SK-N-SH (cell line): ENCODE measurements around the gene ZMYM1. TPM values are rescaled to one million over a fixed set of nuclear protein-coding genes. Genes with fewer than 3 reads are reported as not detected.

Experiments used
- CTCF ChIA-PET: fragments of 300-600, 350-600 bp; formaldehyde crosslinking; extraction: SDS; loops from one replicate; lab custom pipeline; 2021; lab: Yijun Ruan, JAX
- POLR2A ChIA-PET: fragments of 350-600 bp; sonication (Branson Sonifier 250); formaldehyde crosslinking; extraction: SDS; loops from one replicate; lab custom pipeline; 2020; ENCODE audit warnings: antibody characterized with exemption, inconsistent platforms; lab: Yijun Ruan, JAX
- DNase-seq: peaks from one replicate; pipeline ENCODE4 v3.0.0; 2012
- H2AFZ ChIP-seq: fragments of 200-600 bp; sonication (generic); 2 replicates; pipeline ENCODE4 v1.8.1; 2016; ENCODE audit warnings: antibody characterized with exemption, mild to moderate bottlenecking, low read depth
- H3F3A ChIP-seq: fragments of 200-600 bp; sonication (generic); replicated peaks from 2 replicates; pipeline ENCODE3; 2016; ENCODE audit warnings: antibody characterized with exemption, mild to moderate bottlenecking; ENCODE audit not compliant: insufficient read depth
- H3K27ac ChIP-seq, 2 experiments: fragments of 200-500 bp in 1 of 2; fragments of 200-600 bp in 1 of 2; sonication (Bioruptor generic) in 1 of 2; sonication (generic), shearing (Covaris generic) in 1 of 2; 2 replicates each; pipeline versions ENCODE4 v1.5.1 to v1.6.1; 2014 to 2016; ENCODE audit warnings: low read depth in 2 of 2, inconsistent platforms in 1 of 2, low read length in 1 of 2, mild to moderate bottlenecking in 1 of 2, mixed read lengths in 1 of 2
- H3K27me3 ChIP-seq: fragments of 200-600 bp; sonication (generic), shearing (Covaris generic); 2 replicates; pipeline ENCODE4 v1.6.1; 2016; ENCODE audit warnings: mixed run types; ENCODE audit not compliant: insufficient read depth
- H3K36me3 ChIP-seq, 2 experiments: fragments of 200-500 bp in 1 of 2; fragments of 200-600 bp in 1 of 2; sonication (Bioruptor generic) in 1 of 2; sonication (generic) in 1 of 2; replicated peaks in 1 of 2; 2 replicates each; pipeline versions ENCODE3 to v1.5.1; 2014 to 2016; ENCODE audit warnings: low read length in 1 of 2, mild to moderate bottlenecking in 1 of 2; ENCODE audit not compliant: insufficient read depth in 2 of 2, control insufficient read depth in 1 of 2
- H3K4me1 ChIP-seq, 2 experiments: fragments of 200-500 bp in 1 of 2; fragments of 200-600 bp in 1 of 2; sonication (Bioruptor generic) in 1 of 2; sonication (generic), shearing (Covaris generic) in 1 of 2; 2 replicates each; pipeline versions ENCODE4 v1.5.1 to v1.6.1; 2014 to 2016; ENCODE audit warnings: low read depth in 1 of 2, low read length in 1 of 2, mixed run types in 1 of 2; ENCODE audit not compliant: insufficient read depth in 2 of 2, control insufficient read depth in 1 of 2
- H3K4me2 ChIP-seq: fragments of 200-600 bp; sonication (generic), shearing (Covaris generic); 2 replicates; pipeline ENCODE4 v1.6.1; 2017; ENCODE audit warnings: mixed run types
- H3K4me3 ChIP-seq, 2 experiments: fragments of 200-500 bp in 1 of 2; fragments of 200-600 bp in 1 of 2; sonication (Bioruptor generic) in 1 of 2; sonication (generic), shearing (Covaris generic) in 1 of 2; 2 replicates each; pipeline versions ENCODE4 v1.5.1 to v1.8.1; 2014 to 2016; ENCODE audit warnings: low read depth in 2 of 2, inconsistent platforms in 1 of 2, low read length in 1 of 2, mild to moderate bottlenecking in 1 of 2, mixed read lengths in 1 of 2, moderate library complexity in 1 of 2
- H3K79me2 ChIP-seq: fragments of 200-600 bp; sonication (generic); 2 replicates; pipeline ENCODE4 v1.8.1; 2017; ENCODE audit warnings: mild to moderate bottlenecking; ENCODE audit not compliant: insufficient read depth
- H3K9ac ChIP-seq: fragments of 200-600 bp; sonication (generic); 2 replicates; pipeline ENCODE4 v1.6.1; 2017; ENCODE audit warnings: mixed run types
- H3K9me2 ChIP-seq: fragments of 200-600 bp; sonication (generic); 2 replicates; pipeline ENCODE4 v1.6.1; 2017; ENCODE audit warnings: mixed run types
- H3K9me3 ChIP-seq: fragments of 200-600 bp; sonication (generic); 2 replicates; pipeline ENCODE4 v1.6.1; 2017; ENCODE audit warnings: mixed run types, mild to moderate bottlenecking, moderate library complexity
- H4K20me1 ChIP-seq: fragments of 200-600 bp; sonication (generic); 2 replicates; pipeline ENCODE4 v1.6.1; 2017; ENCODE audit warnings: mild to moderate bottlenecking, mixed run types; ENCODE audit not compliant: insufficient read depth
- EP300 ChIP-seq, 2 experiments: IDR thresholded peaks; 2 replicates each; pipeline versions ENCODE4 v1.4.0 to v1.6.1; 2012; ENCODE audit warnings: borderline replicate concordance in 1 of 2, low read depth in 1 of 2, low read length in 1 of 2
- FOSL2 ChIP-seq: IDR thresholded peaks from 2 replicates; pipeline ENCODE4 v1.4.0; 2012; ENCODE audit warnings: low read depth, mild to moderate bottlenecking, moderate library complexity, borderline replicate concordance
- JUND ChIP-seq: IDR thresholded peaks from 2 replicates; pipeline ENCODE4 v1.4.0; 2012
- NFIC ChIP-seq: IDR thresholded peaks from 2 replicates; pipeline ENCODE4 v1.4.0; 2012; ENCODE audit warnings: borderline replicate concordance
- RCOR1 ChIP-seq: fragments of 150-350 bp; IDR thresholded peaks from 2 replicates; pipeline ENCODE4 v1.6.1; 2017; ENCODE audit warnings: antibody characterized with exemption, low read length
- TAF1 ChIP-seq: IDR thresholded peaks from 2 replicates; pipeline ENCODE4 v1.6.1; 2012; ENCODE audit warnings: low read depth, mild to moderate bottlenecking, low read length, moderate library complexity, borderline replicate concordance
- TEAD4 ChIP-seq: IDR thresholded peaks from 2 replicates; pipeline ENCODE4 v1.4.0; 2012; ENCODE audit warnings: mild to moderate bottlenecking, borderline replicate concordance; ENCODE audit not compliant: insufficient read depth
- WGBS: methylation state at CpG from one replicate; pipeline ENCODE4 v1.1.6; 2017; ENCODE audit warnings: low lambda C conversion rate; 5-methylcytosine and 5-hydroxymethylcytosine counted together
- polyA plus RNA-seq, 3 experiments: library from polyadenylated mRNA; depleted of rRNA; stranded (reverse); fragments of >200 nt; gene quantifications; 2 replicates each; pipeline ENCODE4 v1.2.3, GENCODE V29; 2012
- TF ChIP-seq, protein P1 (sequence below): fragments of 150-350 bp; IDR thresholded peaks from 2 replicates; pipeline ENCODE4 v1.6.1; 2017; ENCODE audit warnings: antibody characterized with exemption, low read length, low read depth, borderline replicate concordance
- TF ChIP-seq, protein P2 (sequence below): IDR thresholded peaks from 2 replicates; pipeline ENCODE4 v1.4.0; 2012; ENCODE audit warnings: low read depth, borderline replicate concordance
- TF ChIP-seq, protein P3 (sequence below): IDR thresholded peaks from 2 replicates; pipeline ENCODE4; 2012
- TF ChIP-seq, protein P4 (sequence below): IDR thresholded peaks from 2 replicates; pipeline ENCODE4 v1.4.0; 2012; ENCODE audit warnings: low read depth

The ZMYM1 gene
- polyA plus RNA-seq, 1 of the 3 experiments (the other 2 are of a cell fraction): 4.1 TPM

DNA sequence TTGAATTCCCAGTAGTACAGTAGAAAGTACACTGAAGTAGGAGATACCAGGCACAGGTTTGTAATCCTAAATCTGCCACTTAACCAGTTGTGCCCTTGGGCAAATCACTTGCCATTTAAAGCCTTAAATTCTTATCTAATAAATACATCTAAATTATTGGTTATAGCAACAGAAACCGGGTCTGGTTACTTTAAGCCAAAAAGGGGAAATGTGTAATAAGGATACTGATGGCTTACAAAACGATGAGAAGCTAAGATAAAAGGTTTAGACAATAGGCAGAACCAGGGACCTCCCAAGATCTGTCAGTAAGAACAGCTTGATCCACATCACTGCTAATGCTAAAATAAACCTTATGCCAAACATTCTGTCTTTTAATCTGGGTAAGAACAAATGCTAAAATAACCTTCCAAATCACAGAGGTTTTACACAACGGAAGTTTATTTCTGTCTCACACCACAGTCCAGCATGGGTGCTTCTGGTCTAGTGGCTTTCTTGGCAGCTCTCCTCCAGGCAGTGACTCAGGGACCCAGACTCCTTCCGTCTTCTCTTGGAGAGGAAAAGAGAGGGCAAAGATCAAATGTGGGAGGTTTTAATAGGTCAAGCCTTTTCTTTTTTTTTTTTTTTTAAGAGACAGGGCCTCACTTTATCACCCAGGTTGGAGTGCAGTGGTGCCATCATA lies 16.5 kb upstream of the ZMYM1 start (continued):
- TF ChIP-seq, protein P1, sequence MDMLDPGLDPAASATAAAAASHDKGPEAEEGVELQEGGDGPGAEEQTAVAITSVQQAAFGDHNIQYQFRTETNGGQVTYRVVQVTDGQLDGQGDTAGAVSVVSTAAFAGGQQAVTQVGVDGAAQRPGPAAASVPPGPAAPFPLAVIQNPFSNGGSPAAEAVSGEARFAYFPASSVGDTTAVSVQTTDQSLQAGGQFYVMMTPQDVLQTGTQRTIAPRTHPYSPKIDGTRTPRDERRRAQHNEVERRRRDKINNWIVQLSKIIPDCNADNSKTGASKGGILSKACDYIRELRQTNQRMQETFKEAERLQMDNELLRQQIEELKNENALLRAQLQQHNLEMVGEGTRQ: no peak
- TF ChIP-seq, protein P2, sequence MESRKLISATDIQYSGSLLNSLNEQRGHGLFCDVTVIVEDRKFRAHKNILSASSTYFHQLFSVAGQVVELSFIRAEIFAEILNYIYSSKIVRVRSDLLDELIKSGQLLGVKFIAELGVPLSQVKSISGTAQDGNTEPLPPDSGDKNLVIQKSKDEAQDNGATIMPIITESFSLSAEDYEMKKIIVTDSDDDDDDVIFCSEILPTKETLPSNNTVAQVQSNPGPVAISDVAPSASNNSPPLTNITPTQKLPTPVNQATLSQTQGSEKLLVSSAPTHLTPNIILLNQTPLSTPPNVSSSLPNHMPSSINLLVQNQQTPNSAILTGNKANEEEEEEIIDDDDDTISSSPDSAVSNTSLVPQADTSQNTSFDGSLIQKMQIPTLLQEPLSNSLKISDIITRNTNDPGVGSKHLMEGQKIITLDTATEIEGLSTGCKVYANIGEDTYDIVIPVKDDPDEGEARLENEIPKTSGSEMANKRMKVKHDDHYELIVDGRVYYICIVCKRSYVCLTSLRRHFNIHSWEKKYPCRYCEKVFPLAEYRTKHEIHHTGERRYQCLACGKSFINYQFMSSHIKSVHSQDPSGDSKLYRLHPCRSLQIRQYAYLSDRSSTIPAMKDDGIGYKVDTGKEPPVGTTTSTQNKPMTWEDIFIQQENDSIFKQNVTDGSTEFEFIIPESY: no peak
- TF ChIP-seq TAF1 (no peak), JUND (0 out of 2 replicates have a peak, but pooled peaks have one; percentile 16), RCOR1 (peak; percentile 72), NFIC (no peak), TEAD4 (no peak), FOSL2 (no peak), EP300 (IDR thresholded peaks at IDR 0.05; ENCODE audit: borderline replicate concordance in 1 of 2, low read depth in 1 of 2, low read length in 1 of 2) (peak in 1 of 2 experiments; percentile 83; a peak in 2 of 4 replicates)
- TF ChIP-seq, protein P3, sequence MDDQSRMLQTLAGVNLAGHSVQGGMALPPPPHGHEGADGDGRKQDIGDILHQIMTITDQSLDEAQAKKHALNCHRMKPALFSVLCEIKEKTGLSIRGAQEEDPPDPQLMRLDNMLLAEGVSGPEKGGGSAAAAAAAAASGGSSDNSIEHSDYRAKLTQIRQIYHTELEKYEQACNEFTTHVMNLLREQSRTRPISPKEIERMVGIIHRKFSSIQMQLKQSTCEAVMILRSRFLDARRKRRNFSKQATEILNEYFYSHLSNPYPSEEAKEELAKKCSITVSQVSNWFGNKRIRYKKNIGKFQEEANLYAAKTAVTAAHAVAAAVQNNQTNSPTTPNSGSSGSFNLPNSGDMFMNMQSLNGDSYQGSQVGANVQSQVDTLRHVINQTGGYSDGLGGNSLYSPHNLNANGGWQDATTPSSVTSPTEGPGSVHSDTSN: peak; percentile 20; the same call in 1 of the 2 replicates

DNA sequence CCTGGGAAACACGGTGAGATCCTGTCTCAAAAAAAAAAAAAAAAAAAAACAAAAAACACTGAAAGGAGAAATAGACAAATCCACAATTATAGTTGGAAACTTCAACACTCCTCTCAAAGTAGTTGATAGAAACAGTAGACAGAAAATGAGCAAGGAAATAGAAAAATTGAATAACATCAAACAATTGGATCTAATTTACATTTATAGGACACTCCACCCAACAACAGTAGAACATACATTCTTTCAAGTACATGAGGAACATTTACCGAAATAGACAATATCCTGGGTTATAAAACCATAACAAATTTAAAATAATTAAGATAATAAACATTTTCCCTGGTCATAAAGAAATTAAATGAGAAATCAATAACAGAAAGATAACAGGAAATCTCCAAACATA lies 14.9 kb upstream of the ZMYM1 start:
- DNase-seq: no peak
- ChIA-PET POLR2A (no interaction called here), CTCF (no interaction called here)
- Histone ChIP-seq H3K9me3 (0 out of 2 replicates have a peak, but pooled peaks cover 3% of the 10 kb centered on the region), H3K36me3 (no peaks in the 10 kb centered on the region), H3K27me3 (no peaks in the 10 kb centered on the region), H4K20me1 (no peaks in the 10 kb centered on the region), H3F3A (peaks cover 4% of the 10 kb centered on the region), H2AFZ (no peak overlapping the region), H3K4me3 (no peak overlapping the region), H3K27ac (no peak overlapping the region), H3K4me1 (peaks cover 0 to 6% of the 10 kb centered on the region in 2 experiments; a peak in 1 of 4 replicates), H3K9me2 (no peaks in the 10 kb centered on the region), H3K4me2 (no peak overlapping the region), H3K9ac (no peak overlapping the region), H3K79me2 (no peaks in the 10 kb centered on the region)
- WGBS: 79% methylated on average over 2 of the region's 2 CpGs
- TF ChIP-seq, protein P4, sequence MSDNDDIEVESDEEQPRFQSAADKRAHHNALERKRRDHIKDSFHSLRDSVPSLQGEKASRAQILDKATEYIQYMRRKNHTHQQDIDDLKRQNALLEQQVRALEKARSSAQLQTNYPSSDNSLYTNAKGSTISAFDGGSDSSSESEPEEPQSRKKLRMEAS: no peak
